DOHH2 (cell line): ENCODE measurements around the gene VEGFA.

ENCODE experiments used
- CTCF ChIP-seq: fragments of 200-600 bp; sonication (generic); IDR thresholded peaks from one replicate; pipeline ENCODE4 v1.5.1; 2014; ENCODE audit warnings: antibody characterized with exemption, mild to moderate bottlenecking, low read depth, low read length; ENCODE audit not compliant: poor library complexity, severe bottlenecking
- EZH2phosphoT487 ChIP-seq: fragments of 200-600 bp; sonication (generic); IDR thresholded peaks from 2 replicates; pipeline ENCODE4 v1.6.1; 2017; ENCODE audit warnings: borderline replicate concordance, mild to moderate bottlenecking, antibody characterized with exemption, low read length, moderate library complexity, mixed read lengths

- TF ChIP-seq CTCF (no peak), EZH2phosphoT487 (no peak)
Observed at GRCh38 chr6:43762966-43763695, 6.9 kb upstream of the VEGFA start.
